Mesenchymal stem cell (in vitro differentiated cells and primary cell): ENCODE measurements around the gene ZFPM1. TPM values are rescaled to one million over a fixed set of nuclear protein-coding genes. Genes with fewer than 3 reads are reported as not detected.

Source experiments
- DNase-seq: peaks from one replicate; pipeline ENCODE4 v3.0.0-alpha.2; 2013
- H2AFZ ChIP-seq: one replicate; pipeline ENCODE4 v1.6.1; 2013; ENCODE audit warnings: low read depth, mild to moderate bottlenecking, control low read depth, inconsistent platforms, low read length, moderate library complexity
- H2AK5ac ChIP-seq: 2 replicates; pipeline ENCODE4 v1.6.1; 2013; ENCODE audit warnings: low read length, moderate library complexity, mild to moderate bottlenecking, inconsistent platforms; ENCODE audit not compliant: severe bottlenecking
- H2BK120ac ChIP-seq: one replicate; pipeline ENCODE4 v1.6.1; 2013; ENCODE audit warnings: low read depth, mild to moderate bottlenecking, inconsistent platforms, low read length, moderate library complexity
- H2BK12ac ChIP-seq, 2 experiments: one replicate each; pipeline ENCODE4 v1.6.1; 2013; ENCODE audit warnings: inconsistent platforms in 2 of 2, low read length in 2 of 2, mild to moderate bottlenecking in 2 of 2, moderate library complexity in 2 of 2, control low read depth in 1 of 2
- H2BK15ac ChIP-seq: one replicate; pipeline ENCODE4 v1.6.1; 2013; ENCODE audit warnings: mild to moderate bottlenecking, low read depth, inconsistent platforms; ENCODE audit not compliant: poor library complexity, severe bottlenecking
- H2BK5ac ChIP-seq: 2 replicates; pipeline ENCODE4 v1.6.1; 2013; ENCODE audit warnings: low read depth, mild to moderate bottlenecking, low read length, control low read depth, inconsistent platforms; ENCODE audit not compliant: poor library complexity, severe bottlenecking
- H3K14ac ChIP-seq, 2 experiments: one replicate each; pipeline ENCODE4 v1.6.1; 2013; ENCODE audit warnings: inconsistent platforms in 2 of 2, low read length in 2 of 2, control low read depth in 1 of 2, mild to moderate bottlenecking in 1 of 2, moderate library complexity in 1 of 2
- H3K18ac ChIP-seq, 2 experiments: one replicate each; pipeline ENCODE4 v1.6.1; 2013; ENCODE audit warnings: inconsistent platforms in 2 of 2, low read length in 2 of 2, control low read depth in 1 of 2, low read depth in 1 of 2, mild to moderate bottlenecking in 1 of 2
- H3K23ac ChIP-seq, 2 experiments: one replicate each; pipeline ENCODE4 v1.6.1; 2013; ENCODE audit warnings: inconsistent platforms in 2 of 2, low read length in 2 of 2, mild to moderate bottlenecking in 2 of 2, moderate library complexity in 2 of 2, control low read depth in 1 of 2
- H3K27ac ChIP-seq: 2 replicates; pipeline ENCODE4 v1.5.1; 2013; ENCODE audit warnings: mild to moderate bottlenecking, moderate library complexity, low read length, control low read depth, inconsistent platforms; ENCODE audit not compliant: poor library complexity, severe bottlenecking
- H3K27me3 ChIP-seq, 2 experiments: 2 replicates each; pipeline versions ENCODE4 v1.6.1 to v1.7.0; 2013; ENCODE audit warnings: low read length in 2 of 2, mild to moderate bottlenecking in 2 of 2, moderate library complexity in 2 of 2, control low read depth in 1 of 2, inconsistent platforms in 1 of 2; ENCODE audit not compliant: control insufficient read depth in 1 of 2, insufficient read depth in 1 of 2
- H3K36me3 ChIP-seq, 2 experiments: 2 replicates each; pipeline versions ENCODE4 v1.6.1 to v1.7.0; 2013; ENCODE audit warnings: low read length in 2 of 2, control low read depth in 1 of 2, inconsistent platforms in 1 of 2, low read depth in 1 of 2, mild to moderate bottlenecking in 1 of 2; ENCODE audit not compliant: insufficient read depth in 2 of 2, control insufficient read depth in 1 of 2
- H3K4ac ChIP-seq, 2 experiments: one replicate each; pipeline ENCODE4 v1.6.1; 2013; ENCODE audit warnings: inconsistent platforms in 2 of 2, low read length in 2 of 2, mild to moderate bottlenecking in 2 of 2, moderate library complexity in 2 of 2, control low read depth in 1 of 2, low read depth in 1 of 2
- H3K4me1 ChIP-seq: 2 replicates; pipeline ENCODE4 v1.6.1; 2013; ENCODE audit warnings: low read depth, low read length, control low read depth; ENCODE audit not compliant: control insufficient read depth, insufficient read depth
- H3K4me2 ChIP-seq: 2 replicates; pipeline ENCODE4 v1.6.1; 2013; ENCODE audit warnings: low read length, mild to moderate bottlenecking, inconsistent platforms; ENCODE audit not compliant: poor library complexity, severe bottlenecking
- H3K4me3 ChIP-seq, 2 experiments: 2 replicates each; pipeline versions ENCODE4 v1.5.1 to v1.7.0; 2013; ENCODE audit warnings: low read length in 2 of 2, mild to moderate bottlenecking in 2 of 2, control low read depth in 1 of 2, low read depth in 1 of 2; ENCODE audit not compliant: insufficient read depth in 1 of 2
- H3K79me1 ChIP-seq: replicated peaks from 2 replicates; pipeline ENCODE4 v1.6.1; 2013; ENCODE audit warnings: mild to moderate bottlenecking, control low read depth, low read length, inconsistent platforms; ENCODE audit not compliant: poor library complexity, severe bottlenecking
- H3K9ac ChIP-seq: 2 replicates; pipeline ENCODE4 v1.7.0; 2013; ENCODE audit warnings: mild to moderate bottlenecking, low read length, moderate library complexity
- H3K9me3 ChIP-seq: 2 replicates; pipeline ENCODE4 v1.7.0; 2013; ENCODE audit warnings: mild to moderate bottlenecking, low read length; ENCODE audit not compliant: control insufficient read depth
- H4K8ac ChIP-seq: one replicate; pipeline ENCODE4 v1.6.1; 2013; ENCODE audit warnings: inconsistent platforms, mild to moderate bottlenecking, low read length, moderate library complexity
- H4K91ac ChIP-seq: one replicate; pipeline ENCODE4 v1.6.1; 2013; ENCODE audit warnings: mild to moderate bottlenecking, low read length, inconsistent platforms
- WGBS: methylation state at CpG from one replicate; pipeline ENCODE4 v1.1.7; 2013; ENCODE audit warnings: mixed read lengths; 5-methylcytosine and 5-hydroxymethylcytosine counted together
- polyA plus RNA-seq, 2 experiments: library from polyadenylated mRNA; stranded (reverse); fragments of 200-250 nt; gene quantifications; one replicate each; pipeline ENCODE4 v1.2.3, GENCODE V29; 2013

ZFPM1 gene
- 3.4 TPM for polyA plus RNA-seq (2013, experiment 1 of 2)
- polyA plus RNA-seq (2013, experiment 2 of 2), result 3.4 TPM

- Histone ChIP-seq H3K4ac (peak within 1 kb of the TSS in 1 of 2 experiments; percentile 52), H2BK15ac (peak within 1 kb of the TSS; percentile 94), H3K27me3 (peaks cover 36 to 38% of the 10 kb centered on the region in 2 experiments), H2BK5ac (peak within 1 kb of the TSS; percentile 19), H3K9ac (peak within 1 kb of the TSS; percentile 71), H2BK12ac (peak within 1 kb of the TSS; percentile 50 to 80), H3K23ac (no peak within 1 kb of the TSS), H4K8ac (peak within 1 kb of the TSS; percentile 90), H3K36me3 (no peaks in the 10 kb centered on the region), H3K14ac (peak within 1 kb of the TSS in 1 of 2 experiments; percentile 64), H3K4me3 (peak within 1 kb of the TSS; percentile 69 to 78), H3K18ac (peak within 1 kb of the TSS; percentile 89 to 98), H3K9me3 (no peaks in the 10 kb centered on the region), H4K91ac (peak within 1 kb of the TSS; percentile 85), H2BK120ac (peak within 1 kb of the TSS; percentile 94), H2AK5ac (no peak within 1 kb of the TSS), H3K4me1 (peaks cover 41% of the 10 kb centered on the region), H3K27ac (no peak within 1 kb of the TSS), H3K4me2 (peak within 1 kb of the TSS; percentile 95), H2AFZ (peak within 1 kb of the TSS; percentile 42), H3K79me1 (peaks cover 22% of the 10 kb centered on the region)
- 0% methylated on average over 17 of the region's 57 CpGs for WGBS
- no peak for DNase-seq
These were observed at the start of gene ZFPM1 for GRCh38 chr16:88453217-88453531. Gene ZFPM1, plus strand, starts transcription at chr16:88453280. Its CDS starts 359 bp downstream, at chr16:88453639.

- H2BK15ac ChIP-seq, result no peak overlapping the region
- peak overlapping the region in 1 of 2 experiments; percentile 79 for H3K14ac ChIP-seq
- 84% methylated on average over 22 of the region's 22 CpGs for WGBS
- H4K8ac ChIP-seq, result peak overlapping the region; percentile 7
- no peak overlapping the region for H3K4me2 ChIP-seq
- H3K27me3 ChIP-seq, result no peaks in the 10 kb centered on the region
- no peak overlapping the region for H4K91ac ChIP-seq
- no peak overlapping the region for H3K4ac ChIP-seq
- H3K18ac ChIP-seq, result peak overlapping the region in 1 of 2 experiments; percentile 23
- DNase-seq, result no peak
- no peaks in the 10 kb centered on the region for H3K9me3 ChIP-seq
- no peak overlapping the region for H2BK12ac ChIP-seq
- H3K23ac ChIP-seq, result no peak overlapping the region
- H2AFZ ChIP-seq, result no peak overlapping the region
- no peaks in the 10 kb centered on the region for H3K79me1 ChIP-seq
- H3K27ac ChIP-seq, result no peak overlapping the region
- no peak overlapping the region for H2BK5ac ChIP-seq
- H3K4me1 ChIP-seq, result peaks cover 8% of the 10 kb centered on the region
- H3K9ac ChIP-seq, result no peak overlapping the region
- H2AK5ac ChIP-seq, result no peak overlapping the region
- no peak overlapping the region for H3K4me3 ChIP-seq
- no peak overlapping the region for H2BK120ac ChIP-seq
- H3K36me3 ChIP-seq, result peaks cover 15 to 27% of the 10 kb centered on the region in 2 experiments
These were observed 49.1 kb upstream of the ZFPM1 start for GRCh38 chr16:88403794-88404581.

- no peak overlapping the region for H3K9ac ChIP-seq
- no peaks in the 10 kb centered on the region for H3K79me1 ChIP-seq
- H2AK5ac ChIP-seq, result no peak overlapping the region
- no peaks in the 10 kb centered on the region for H3K9me3 ChIP-seq
- no peak for DNase-seq
- H3K36me3 ChIP-seq, result peaks cover 15 to 27% of the 10 kb centered on the region in 2 experiments
- H4K8ac ChIP-seq, result peak overlapping the region; percentile 7
- peaks cover 9% of the 10 kb centered on the region for H3K4me1 ChIP-seq
- H4K91ac ChIP-seq, result no peak overlapping the region
- no peak overlapping the region for H3K27ac ChIP-seq
- H2BK5ac ChIP-seq, result no peak overlapping the region
- no peak overlapping the region for H3K4me2 ChIP-seq
- peak overlapping the region in 1 of 2 experiments; percentile 43 for H3K23ac ChIP-seq
- no peak overlapping the region for H3K18ac ChIP-seq
- no peak overlapping the region for H2BK15ac ChIP-seq
- H3K14ac ChIP-seq, result no peak overlapping the region
- no peak overlapping the region for H3K4ac ChIP-seq
- H2AFZ ChIP-seq, result no peak overlapping the region
- no peak overlapping the region for H2BK120ac ChIP-seq
- 83% methylated on average over 6 of the region's 6 CpGs for WGBS
- no peak overlapping the region for H3K4me3 ChIP-seq
- no peak overlapping the region for H2BK12ac ChIP-seq
- H3K27me3 ChIP-seq, result no peaks in the 10 kb centered on the region
These were observed 48.3 kb upstream of the ZFPM1 start for GRCh38 chr16:88404769-88405168.

DNA sequence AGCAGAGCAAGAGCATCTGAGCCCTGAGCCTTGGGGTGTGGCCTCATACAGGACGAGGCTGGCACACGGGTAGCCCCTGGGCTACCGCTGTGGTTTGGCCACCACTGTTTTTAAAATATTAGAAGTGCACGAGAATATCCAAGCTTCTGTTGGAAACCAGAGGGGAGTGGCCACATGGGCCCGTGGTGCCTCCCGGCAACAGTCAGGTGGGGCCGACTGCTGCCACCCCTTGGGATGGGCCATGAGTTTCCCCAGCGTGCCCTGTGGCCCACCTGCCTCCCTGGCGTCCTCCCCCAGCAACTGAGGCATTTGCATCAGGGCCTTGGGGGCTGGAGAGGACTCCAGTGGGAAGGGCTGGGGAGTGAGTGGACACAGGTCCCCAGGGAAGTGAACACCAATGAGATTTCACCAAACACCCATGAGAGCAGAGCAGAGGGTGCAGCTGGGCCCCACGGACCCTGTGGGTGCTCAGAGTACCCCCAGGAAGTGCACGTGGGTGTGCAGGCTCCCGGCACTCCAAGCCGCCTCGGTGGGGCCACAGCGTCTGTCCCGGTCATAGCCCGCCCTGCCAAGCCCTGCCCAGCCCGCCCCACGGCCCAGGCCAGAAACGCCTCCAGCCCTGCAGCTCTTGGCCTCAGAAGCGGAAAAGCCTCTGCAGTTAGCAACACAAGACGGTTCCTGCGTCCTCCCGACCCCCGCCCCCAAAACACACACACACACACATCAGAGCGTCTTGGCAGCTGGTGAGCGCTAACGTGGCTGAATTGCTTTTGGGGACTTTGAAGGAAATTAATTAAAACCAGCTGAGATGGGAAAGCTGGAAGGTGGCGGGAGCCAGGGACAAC lies 47.6 kb upstream of the ZFPM1 start:
- peaks cover 11 to 21% of the 10 kb centered on the region in 2 experiments for H3K36me3 ChIP-seq
- H3K9me3 ChIP-seq, result no peaks in the 10 kb centered on the region
- peak overlapping the region; percentile 86 for H3K9ac ChIP-seq
- H3K4me3 ChIP-seq, result peak overlapping the region in 1 of 2 experiments; percentile 82
- no peak overlapping the region for H4K91ac ChIP-seq
- no peak for DNase-seq
- peaks cover 9% of the 10 kb centered on the region for H3K4me1 ChIP-seq
- no peak overlapping the region for H3K27ac ChIP-seq
- 88% methylated on average over 24 of the region's 29 CpGs for WGBS
- peak overlapping the region in 1 of 2 experiments; percentile 43 for H3K23ac ChIP-seq
- H3K14ac ChIP-seq, result no peak overlapping the region
- H3K4me2 ChIP-seq, result no peak overlapping the region
- H2BK120ac ChIP-seq, result no peak overlapping the region
- H3K18ac ChIP-seq, result no peak overlapping the region
- H2BK15ac ChIP-seq, result no peak overlapping the region
- H3K79me1 ChIP-seq, result no peaks in the 10 kb centered on the region
- no peak overlapping the region for H2AK5ac ChIP-seq
- H3K27me3 ChIP-seq, result no peaks in the 10 kb centered on the region
- no peak overlapping the region for H2BK12ac ChIP-seq
- H3K4ac ChIP-seq, result no peak overlapping the region
- no peak overlapping the region for H2AFZ ChIP-seq
- no peak overlapping the region for H2BK5ac ChIP-seq
- peak overlapping the region; percentile 7 for H4K8ac ChIP-seq
